Left cardiac atrium (tissue), 4 donors: ENCODE measurements around the gene RIPOR1. TPM values are rescaled to one million over a fixed set of nuclear protein-coding genes. Genes with fewer than 3 reads are reported as not detected.

Source experiments
- ATAC-seq, 2 donors: fragments of 200-7000 bp; cut with Tn5 transposase; one replicate each; pipeline ENCODE4 v1.9.1; 2020; ENCODE audit warnings: mild to moderate bottlenecking in 2 of 2, moderate library complexity in 2 of 2
- DNase-seq: peaks from one replicate; pipeline ENCODE4 v3.0.0-alpha.2; 2020
- intact Hi-C, 2 donors: fragments of 100-400 bp; cut with DNase I; formaldehyde crosslinking; loops; one replicate each; pipeline versions ENCODE4 v1.14.1 to v1.15.1; 2022 to 2023
- total RNA-seq, 2 donors: library from RNA; stranded (reverse); fragmentation: NEBNext Ultra II Directional; extraction: Animal tissue kit (Norgen Biotek cat#: 25700); gene quantifications; one replicate each; pipeline ENCODE4 v1.2.1, GENCODE V29; 2021
- donor health status: DM: no; HTN: yes; CAD: no.
- donor health status: DM: no; HTN: yes; CAD: no; lungs with severe emphysema.
- donor health status: DM: yes; HTN: yes; CAD: no.
- donor health status: Dilated cardiomyopathy.

Gene RIPOR1
- total RNA-seq, 2 donors from 2014 or later: 66.2 to 80.9 TPM

GRCh38 chr16:67546761-67547422, 18.3 kb downstream of the RIPOR1 start:
- ATAC-seq (peak; percentile 44 to 45), DNase-seq (peak; percentile 75)
- intact Hi-C loops: no loop called here

DNA sequence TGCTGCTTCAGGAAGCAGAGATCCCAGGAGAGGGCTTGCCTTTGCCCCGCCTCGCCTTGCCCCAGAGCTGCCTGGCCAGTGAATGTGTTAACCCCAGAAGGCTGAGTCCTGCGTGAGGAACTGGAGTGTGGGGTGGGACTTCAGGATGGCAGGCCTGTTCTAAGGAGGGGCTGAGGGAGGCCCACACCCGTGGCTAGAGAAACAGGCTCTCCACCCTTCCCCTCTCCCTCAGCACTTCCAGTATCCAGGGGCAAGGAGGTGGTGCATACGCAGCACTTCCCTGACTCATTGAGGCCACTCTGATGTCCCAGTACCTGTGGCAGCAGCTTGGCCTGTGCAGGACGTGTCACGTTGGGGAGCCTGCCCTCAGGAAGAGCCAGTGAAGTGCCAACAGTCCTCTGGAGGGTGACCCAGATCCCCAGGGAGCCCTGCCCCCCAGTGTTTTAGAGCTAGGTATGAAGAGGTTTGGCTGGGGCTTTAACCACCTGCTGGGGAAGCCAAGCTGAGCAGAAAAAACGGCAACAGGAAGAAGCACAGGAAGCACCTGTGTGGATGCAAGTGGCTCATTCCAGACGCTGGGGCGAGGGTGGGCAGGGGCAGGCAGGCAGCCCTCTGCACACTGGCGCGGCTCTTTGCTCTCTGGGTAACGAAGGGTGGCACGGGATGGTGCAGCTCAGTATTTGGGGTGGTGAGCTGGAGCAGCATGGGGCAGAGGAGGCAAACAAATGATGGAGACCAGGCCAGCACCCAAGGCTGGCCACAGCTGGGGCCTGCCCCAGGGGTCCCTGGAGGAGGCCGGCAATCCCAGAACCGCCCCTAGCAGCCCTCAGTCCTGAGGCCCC, 19.0 kb downstream of the RIPOR1 start:
- ATAC-seq: peak; percentile 2 to 9
- intact Hi-C loops: no loop called here
- DNase-seq: peak; percentile 37

- ATAC-seq (no peak), DNase-seq (no peak)
- intact Hi-C loops: no loop called here
Observed at GRCh38 chr16:67548265-67549126, 19.9 kb downstream of the RIPOR1 start.

- DNase-seq: no peak
- ATAC-seq: no peak
- intact Hi-C loops: no loop called here
Observed at GRCh38 chr16:67549240-67549639, 20.6 kb downstream of the RIPOR1 start.

DNA sequence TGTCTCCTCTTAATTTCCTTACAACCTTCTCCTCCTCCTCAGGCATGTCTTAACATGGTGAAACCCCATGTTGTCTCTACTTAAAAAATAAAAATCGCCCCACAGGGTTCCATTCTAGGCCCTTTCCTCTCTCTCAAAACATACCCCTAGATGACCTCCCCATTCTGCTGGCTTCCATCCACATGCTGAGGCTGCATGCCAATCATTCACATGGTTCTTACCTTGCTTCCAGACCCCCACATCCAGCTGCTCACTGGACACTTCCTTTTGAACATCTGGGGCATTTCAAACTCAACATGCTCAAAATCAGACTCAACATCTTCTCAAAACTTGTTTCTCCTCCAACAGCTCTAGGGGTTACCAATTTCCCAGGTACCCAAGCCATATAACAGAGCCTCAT, 21.3 kb downstream of the RIPOR1 start:
- intact Hi-C loops: no loop called here
- no peak for DNase-seq

GRCh38 chr16:67551091-67551490, 22.5 kb downstream of the RIPOR1 start:
- DNase-seq: no peak

More for the DNA sequence above, 21.3 kb downstream of the RIPOR1 start:
- ATAC-seq: no peak

GRCh38 chr16:67551972-67552371, 23.3 kb downstream of the RIPOR1 start:
- DNase-seq: no peak
- ATAC-seq: peak in 1 of 2 donors; percentile 12
- intact Hi-C loops: no loop called here

More at GRCh38 chr16:67551091-67551490, 22.5 kb downstream of the RIPOR1 start:
- intact Hi-C loops: no loop called here
- no peak for ATAC-seq

- DNase-seq (no peak), ATAC-seq (peak; percentile 29 to 62)
- intact Hi-C loops: no loop called here
Observed at GRCh38 chr16:67552476-67552875, 23.8 kb downstream of the RIPOR1 start.

GRCh38 chr16:67555795-67556212, 27.2 kb downstream of the RIPOR1 start:
- DNase-seq: no peak
- intact Hi-C loops: no loop called here
- ATAC-seq: no peak

- ATAC-seq: no peak
- no peak for DNase-seq
- intact Hi-C loops: no loop called here
Observed at GRCh38 chr16:67558859-67559258, 30.2 kb downstream of the RIPOR1 start.

DNA sequence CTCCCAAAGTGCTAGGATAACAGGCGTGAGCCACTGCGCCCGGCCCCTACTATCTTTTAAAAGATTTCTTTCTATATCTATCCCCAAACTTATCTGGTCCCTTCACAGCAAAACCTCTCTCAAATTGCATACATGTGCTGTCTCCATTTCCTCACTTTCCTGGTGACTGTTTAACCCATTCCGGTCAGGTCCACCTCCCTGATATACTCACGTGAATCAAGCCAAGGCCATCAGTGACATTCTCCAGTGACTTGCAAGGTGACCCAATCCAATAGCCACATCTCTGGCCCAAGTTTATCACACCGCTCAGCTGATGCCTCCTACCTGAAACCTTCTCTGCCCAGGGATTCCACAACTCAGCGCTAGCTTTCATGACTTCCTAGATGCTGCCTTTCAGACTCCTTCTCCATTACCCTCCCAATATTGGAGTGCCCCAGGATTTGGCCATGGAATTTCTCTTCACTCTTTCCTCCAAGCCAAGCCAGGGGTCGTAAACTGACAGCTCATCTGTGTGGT, 32.3 kb downstream of the RIPOR1 start:
- intact Hi-C loops: loop anchor here in 1 of 2 donors (5.0 kb wide), 1 partner anchor 81 kb away; no protein-coding TSS in a partner anchor
- no peak for ATAC-seq
- DNase-seq: no peak

DNA sequence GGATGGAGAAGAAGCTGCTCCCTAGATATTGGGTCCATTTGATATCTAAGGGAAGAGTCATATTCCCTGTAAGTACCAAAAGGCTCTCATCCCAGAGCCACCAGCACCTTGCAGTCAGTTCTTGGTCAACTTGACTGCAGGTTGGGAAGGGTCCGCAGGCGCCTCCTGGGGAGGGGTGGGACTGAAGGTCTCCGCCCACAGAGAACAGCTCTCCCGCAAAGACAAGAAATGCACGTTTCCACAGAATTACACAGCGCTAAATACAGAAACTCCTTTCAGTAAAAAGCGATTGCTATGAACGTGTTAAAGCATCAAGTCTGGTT, 32.8 kb downstream of the RIPOR1 start:
- ATAC-seq: no peak
- no peak for DNase-seq
- intact Hi-C loops: loop anchor here in 1 of 2 donors (5.0 kb wide), 1 partner anchor 81 kb away; no protein-coding TSS in a partner anchor

DNA sequence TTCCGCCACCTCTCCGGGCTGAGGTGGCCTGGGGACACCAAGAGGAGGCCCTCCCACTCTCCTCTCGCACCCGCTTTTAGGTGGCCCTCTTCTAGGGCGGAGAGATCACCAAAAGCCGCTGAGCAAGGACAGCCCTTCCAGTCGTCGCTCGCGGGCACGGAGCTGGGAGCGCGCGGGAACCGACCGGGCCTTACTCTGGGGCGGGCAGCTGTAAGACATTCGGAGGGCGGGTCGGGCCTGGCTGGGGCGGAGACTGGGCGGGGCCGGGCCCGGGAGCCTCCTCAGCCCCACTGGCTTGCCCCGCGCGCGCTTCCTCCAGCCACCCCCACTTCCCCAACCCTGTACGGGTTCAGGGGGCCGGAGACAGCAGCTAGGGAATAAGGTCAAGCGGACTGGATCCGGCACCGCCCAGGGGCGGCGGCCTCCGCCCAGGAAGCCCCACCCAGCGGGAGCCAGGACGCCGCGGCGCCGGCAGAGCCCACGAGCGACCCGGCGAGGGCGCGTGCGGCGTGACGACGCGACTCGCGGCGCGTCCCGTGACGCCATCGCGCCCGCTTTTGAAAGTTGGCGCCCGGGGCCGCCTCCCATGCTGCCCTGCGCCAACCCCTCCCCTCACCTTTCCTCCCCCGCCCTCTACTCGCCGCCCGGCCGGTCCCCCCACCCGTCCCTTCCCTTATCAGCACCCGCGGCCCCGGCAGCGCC, 33.3 kb downstream of the RIPOR1 start:
- peak; percentile 91 to 96 for ATAC-seq
- intact Hi-C loops: loop anchor here in 1 of 2 donors (2.0 to 5.0 kb wide), 3 partner anchors 33 to 80 kb away; partner anchors contain the start of gene RIPOR1
- DNase-seq: peak; percentile 97

DNA sequence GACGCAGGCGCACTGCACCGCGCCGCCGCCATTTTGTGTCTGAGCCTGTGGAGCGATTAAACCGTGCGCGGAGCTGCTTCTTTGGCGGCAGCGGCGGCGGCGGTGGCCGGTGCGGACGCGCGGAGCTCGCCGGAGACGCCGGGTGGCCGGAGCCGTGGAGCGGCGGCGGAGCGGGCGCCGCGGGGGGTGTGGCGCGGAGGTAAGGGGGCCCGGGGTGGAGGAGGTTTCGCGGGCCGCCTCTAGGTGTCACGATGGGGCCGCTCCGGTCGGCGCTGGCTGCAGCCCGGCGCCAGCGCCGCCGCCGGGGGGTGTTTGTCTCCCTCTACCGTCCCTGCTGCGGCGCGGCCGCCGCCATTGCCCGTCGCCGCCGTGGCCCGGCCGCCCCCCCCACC, 33.9 kb downstream of the RIPOR1 start, which contains the start of gene CTCF:
CTCF (plus strand) TSS at position 1 of the 392 bp plus-strand sequence. CDS start 48,307 bp downstream, outside the sequence.
- DNase-seq: peak; percentile 85
- ATAC-seq: peak; percentile 52 to 79
- intact Hi-C loops: loop anchor here in 1 of 2 donors (2.0 to 5.0 kb wide), 3 partner anchors 34 to 80 kb away; partner anchors contain the start of gene RIPOR1

GRCh38 chr16:67562918-67563707, 34.5 kb downstream of the RIPOR1 start:
- DNase-seq: peak; percentile 75
- peak; percentile 11 to 21 for ATAC-seq
- intact Hi-C loops: loop anchor here in 1 of 2 donors (2.0 to 5.0 kb wide), 3 partner anchors 34 to 79 kb away; partner anchors contain the start of gene RIPOR1

GRCh38 chr16:67563708-67564468, 35.3 kb downstream of the RIPOR1 start:
- ATAC-seq: no peak
- no peak for DNase-seq
- intact Hi-C loops: loop anchor here in 1 of 2 donors (2.0 to 5.0 kb wide), 3 partner anchors 35 to 78 kb away; partner anchors contain the start of gene RIPOR1
